WERI-Rb-1 (cell line): ENCODE results near the gene POLD2.

Experiments
- DNase-seq: peaks from one replicate; pipeline ENCODE4 v3.0.0-alpha.2; 2020
- H3K27ac ChIP-seq: fragments of 250-450 bp; sonication (Bioruptor Pico); 2 replicates; pipeline ENCODE4 v1.5.1; 2020; ENCODE audit warnings: mild to moderate bottlenecking, moderate library complexity
- H3K27me3 ChIP-seq: fragments of 250-450 bp; sonication (Bioruptor Pico); 2 replicates; pipeline ENCODE4 v1.5.1; 2021; ENCODE audit warnings: mild to moderate bottlenecking, low read depth, moderate library complexity; ENCODE audit not compliant: insufficient read depth, severe bottlenecking
- H3K36me3 ChIP-seq: fragments of 250-450 bp; sonication (Bioruptor Pico); 2 replicates; pipeline ENCODE4 v1.5.1; 2020; ENCODE audit warnings: mild to moderate bottlenecking, moderate library complexity
- H3K4me3 ChIP-seq: 2 replicates; pipeline ENCODE4 v1.5.1; 2011; ENCODE audit warnings: low read depth, mild to moderate bottlenecking, control low read depth, low read length
- H3K9me3 ChIP-seq: fragments of 250-450 bp; sonication (Bioruptor Pico); 2 replicates; pipeline ENCODE4 v1.5.1; 2021; ENCODE audit warnings: mild to moderate bottlenecking, moderate library complexity; ENCODE audit not compliant: severe bottlenecking
- CTCF ChIP-seq: IDR thresholded peaks from 2 replicates; pipeline ENCODE4 v1.5.1; 2011; ENCODE audit warnings: low read depth, mild to moderate bottlenecking, control low read depth, inconsistent platforms, low read length

POLD2 gene

DNA sequence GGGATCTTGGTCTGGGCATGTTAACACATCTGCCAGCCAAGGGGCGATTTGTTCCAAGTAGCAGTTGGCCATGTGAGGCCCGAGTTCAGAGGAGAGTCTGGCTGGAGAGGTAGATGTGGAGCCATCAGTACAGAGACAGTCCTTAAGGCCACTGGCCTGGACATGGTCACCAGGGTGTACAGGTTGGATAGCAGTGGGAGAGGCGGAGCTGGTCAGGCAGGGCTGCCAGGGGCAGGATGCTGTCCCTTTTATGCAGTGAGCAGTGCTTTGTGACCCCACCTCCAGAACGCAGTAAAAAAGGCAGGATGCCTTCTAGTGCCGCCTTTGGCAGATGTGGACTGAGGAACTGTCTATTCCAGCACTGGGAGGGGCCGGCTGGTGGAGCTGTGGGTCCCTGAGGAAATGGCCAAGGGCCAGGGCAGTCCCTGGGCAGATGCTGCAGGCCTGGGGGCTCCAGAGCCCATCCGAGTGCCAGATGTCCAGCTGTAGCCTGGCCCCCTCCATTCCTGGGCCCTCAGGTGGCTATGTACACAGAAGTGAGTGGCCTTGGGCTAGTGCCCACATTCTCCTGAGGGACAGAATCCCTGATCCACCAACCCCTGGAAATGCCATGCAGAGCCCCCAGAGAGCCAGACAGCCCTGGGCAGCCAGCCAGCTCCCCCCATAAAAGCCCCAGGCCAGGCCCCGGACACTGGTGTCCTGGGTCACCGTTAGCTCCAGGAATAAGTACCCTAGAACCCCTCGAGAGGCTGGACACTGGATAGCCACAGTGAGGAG lies 34.9 kb upstream of the POLD2 start:
- H3K27ac ChIP-seq, result peak overlapping the region; percentile 55
- no peak overlapping the region for H3K4me3 ChIP-seq
- H3K36me3 ChIP-seq, result no peaks in the 10 kb centered on the region
- H3K9me3 ChIP-seq, result no peaks in the 10 kb centered on the region
- TF ChIP-seq CTCF, result no peak
- DNase-seq, result no peak
- H3K27me3 ChIP-seq, result no peaks in the 10 kb centered on the region

GRCh38 chr7:44157116-44158080 lies 34.0 kb upstream of the POLD2 start:
- TF ChIP-seq CTCF, result peak; percentile 75
- no peaks in the 10 kb centered on the region for H3K9me3 ChIP-seq
- no peaks in the 10 kb centered on the region for H3K36me3 ChIP-seq
- H3K27me3 ChIP-seq, result no peaks in the 10 kb centered on the region
- H3K27ac ChIP-seq, result peak overlapping the region; percentile 55
- no peak overlapping the region for H3K4me3 ChIP-seq
- DNase-seq, result peak; percentile 89

GRCh38 chr7:44156453-44157010 lies 33.2 kb upstream of the POLD2 start:
- no peak for TF ChIP-seq CTCF
- Histone ChIP-seq H3K9me3 (no peaks in the 10 kb centered on the region), H3K27me3 (no peaks in the 10 kb centered on the region), H3K27ac (no peak overlapping the region), H3K4me3 (no peak overlapping the region), H3K36me3 (no peaks in the 10 kb centered on the region)
- no peak for DNase-seq

- Histone ChIP-seq H3K27me3 (no peaks in the 10 kb centered on the region), H3K36me3 (no peaks in the 10 kb centered on the region), H3K27ac (no peak overlapping the region), H3K4me3 (no peak overlapping the region), H3K9me3 (no peaks in the 10 kb centered on the region)
- no peak for DNase-seq
- no peak for TF ChIP-seq CTCF
Observed at GRCh38 chr7:44155191-44156185, 32.1 kb upstream of the POLD2 start.

DNA sequence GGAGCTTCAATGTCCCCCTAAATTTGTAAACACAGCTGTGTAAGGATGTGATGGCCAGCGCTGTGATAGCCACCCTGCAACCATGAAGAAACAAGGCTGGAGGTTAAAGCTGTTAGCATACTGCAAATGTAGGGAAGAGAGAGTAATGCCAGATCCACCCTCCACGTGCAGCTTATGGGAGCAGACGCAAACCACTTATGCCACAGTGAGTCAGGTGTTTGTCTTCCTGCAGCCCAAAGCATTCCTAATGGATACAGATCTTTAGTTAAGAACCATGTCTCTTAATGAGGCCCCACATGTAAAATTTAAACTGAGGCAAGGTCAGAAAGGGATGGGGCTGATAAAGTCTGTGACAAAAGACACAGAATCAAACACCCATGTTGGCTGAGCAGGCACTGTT lies 31.4 kb upstream of the POLD2 start:
- no peak for DNase-seq
- H3K9me3 ChIP-seq, result no peaks in the 10 kb centered on the region
- no peaks in the 10 kb centered on the region for H3K36me3 ChIP-seq
- no peaks in the 10 kb centered on the region for H3K27me3 ChIP-seq
- H3K27ac ChIP-seq, result no peak overlapping the region
- H3K4me3 ChIP-seq, result no peak overlapping the region
- TF ChIP-seq CTCF, result no peak
